K562 (cell line): Measurements from ENCODE around the gene ZMIZ1. TPM values are rescaled to one million over a fixed set of nuclear protein-coding genes. Genes with fewer than 3 reads are reported as not detected.

ENCODE experiments used
- ATAC-seq: fragments of 200-7000 bp; cut with Tn5 transposase; 3 replicates; pipeline ENCODE4 v1.9.1; 2020; ENCODE audit warnings: moderate library complexity
- BruUV-seq: library from RNA; stranded (reverse); fragments of 400-500 nt; replicated peaks from 2 replicates; lab custom pipeline; 2021; lab: Mats Ljungman, UMichigan
- CTCF ChIA-PET: fragments of 300-600 bp; formaldehyde crosslinking; extraction: SDS; loops from one replicate; lab custom pipeline; 2021; ENCODE audit warnings: low intra/inter-chr PET ratio; lab: Yijun Ruan, JAX
- POLR2A ChIA-PET: fragments of 300-600, 350-650 bp; sonication (Branson Sonifier 250); formaldehyde crosslinking; extraction: SDS; loops from one replicate; lab custom pipeline; 2021; ENCODE audit warnings: antibody characterized with exemption, inconsistent platforms; lab: Yijun Ruan, JAX
- DNase-seq, 4 experiments: peaks; one replicate each; pipeline versions ENCODE4 v3.0.0 to v3.0.0-alpha.2; 2011 to 2018; ENCODE audit warnings: low spot score in 3 of 4, mixed read lengths in 3 of 4; ENCODE audit errors: extremely low read depth in 1 of 4
- FAIRE-seq: peaks from 2 replicates; lab custom pipeline; 2011; peaks lifted over from hg19 to GRCh38; lab: Jason Lieb, UNC
- H2AFZ ChIP-seq: 2 replicates; pipeline ENCODE4 v1.6.0; 2011; ENCODE audit warnings: low read depth, low read length, control low read depth, inconsistent platforms
- H3K27ac ChIP-seq: fragments of 200-600 bp; 3 replicates; pipeline ENCODE4 v1.8.0; 2011; ENCODE audit warnings: low read depth, mild to moderate bottlenecking, control low read depth, inconsistent platforms, low read length, moderate library complexity, mixed read lengths; ENCODE audit errors: extremely low read depth
- H3K27me3 ChIP-seq, 2 experiments: fragments of 300-600 bp in 1 of 2; 2 replicates in 1 of 2; 3 replicates in 1 of 2; pipeline versions ENCODE4 v1.6.0 to v1.8.0; 2011; ENCODE audit warnings: inconsistent platforms in 2 of 2, low read length in 2 of 2, mild to moderate bottlenecking in 1 of 2, mixed read lengths in 1 of 2, moderate library complexity in 1 of 2; ENCODE audit not compliant: control insufficient read depth in 2 of 2, insufficient read depth in 2 of 2
- H3K36me3 ChIP-seq: fragments of 300-600 bp; 3 replicates; pipeline ENCODE4 v1.8.0; 2011; ENCODE audit warnings: mild to moderate bottlenecking, low read length, inconsistent platforms; ENCODE audit not compliant: control insufficient read depth, insufficient read depth
- H3K4me1 ChIP-seq, 2 experiments: fragments of 200-600 bp in 1 of 2; replicated peaks in 1 of 2; 2 replicates in 1 of 2; 3 replicates in 1 of 2; pipeline versions ENCODE4 v1.5.1 to v1.8.0; 2011; ENCODE audit warnings: inconsistent platforms in 2 of 2, low read length in 2 of 2, mild to moderate bottlenecking in 1 of 2, mixed read lengths in 1 of 2, moderate library complexity in 1 of 2; ENCODE audit not compliant: control insufficient read depth in 2 of 2, insufficient read depth in 2 of 2
- H3K4me2 ChIP-seq: 2 replicates; pipeline ENCODE4 v1.6.1; 2011; ENCODE audit warnings: low read length, control low read depth, inconsistent platforms, mixed read lengths; ENCODE audit not compliant: insufficient read depth
- H3K4me3 ChIP-seq: fragments of 200-600 bp; sonication (generic), shearing (Covaris generic); 2 replicates; pipeline ENCODE4 v1.5.1; 2016; ENCODE audit warnings: control low read depth, inconsistent platforms
- H3K79me2 ChIP-seq: fragments of 200-600 bp; 3 replicates; pipeline ENCODE4 v1.8.0; 2011; ENCODE audit warnings: low read length, inconsistent platforms; ENCODE audit not compliant: control insufficient read depth, insufficient read depth
- H3K9ac ChIP-seq, 2 experiments: 2 replicates each; pipeline versions ENCODE4 v1.6.0 to v1.6.1; 2011; ENCODE audit warnings: low read depth in 2 of 2, low read length in 2 of 2, control low read depth in 1 of 2, inconsistent platforms in 1 of 2, mild to moderate bottlenecking in 1 of 2, mixed read lengths in 1 of 2; ENCODE audit not compliant: insufficient read depth in 1 of 2
- H3K9me1 ChIP-seq: one replicate; pipeline ENCODE4 v1.6.0; 2011; ENCODE audit warnings: inconsistent platforms, mild to moderate bottlenecking, low read length, moderate library complexity; ENCODE audit not compliant: control insufficient read depth, insufficient read depth
- H3K9me3 ChIP-seq: replicated peaks from 2 replicates; pipeline ENCODE4 v1.5.1; 2011; ENCODE audit warnings: low read depth, low read length, inconsistent platforms; ENCODE audit not compliant: control insufficient read depth, insufficient read depth
- H4K20me1 ChIP-seq: replicated peaks from 2 replicates; pipeline ENCODE4 v1.6.1; 2011; ENCODE audit warnings: low read length, inconsistent platforms, mixed read lengths; ENCODE audit not compliant: control insufficient read depth, insufficient read depth
- BCL6 ChIP-seq: fragments of 250-450 bp; sonication (Bioruptor Pico); IDR thresholded peaks from 2 replicates; pipeline ENCODE4 v1.4.0; 2020
- CEBPB ChIP-seq: fragments of 450-650 bp; IDR thresholded peaks from 2 replicates; pipeline ENCODE4 v1.6.1; 2016; ENCODE audit warnings: missing genetic modification characterization, missing compliant biosample characterization
- CEBPG ChIP-seq, 3 experiments: fragments of 200-800 bp in 1 of 3; sonication (Bioruptor generic) in 1 of 3; sonication (generic) in 1 of 3; formaldehyde crosslinking in 1 of 3; IDR thresholded peaks in 2 of 3; conservative IDR thresholded peaks in 1 of 3; 2 replicates each; pipeline versions ENCODE4 v1.6.1 to v1.8.0; 2016 to 2022; ENCODE audit warnings: missing compliant biosample characterization in 2 of 3, missing genetic modification characterization in 2 of 3, mild to moderate bottlenecking in 1 of 3, missing genetic modification reagents in 1 of 3
- EZH2 ChIP-seq: IDR thresholded peaks from 2 replicates; pipeline ENCODE4 v1.6.1; 2012; ENCODE audit warnings: low read depth, mild to moderate bottlenecking, inconsistent platforms, low read length, borderline replicate concordance
- JUN ChIP-seq, 2 experiments: sonication (generic) in 1 of 2; formaldehyde crosslinking in 1 of 2; IDR thresholded peaks; 2 replicates each; pipeline versions ENCODE4 v1.6.1 to v1.8.0; 2012 to 2022; ENCODE audit warnings: borderline replicate concordance in 2 of 2, mild to moderate bottlenecking in 2 of 2, improper control_type of control experiment in 1 of 2, low read depth in 1 of 2, low read length in 1 of 2, missing genetic modification reagents in 1 of 2
- MCM5 ChIP-seq: fragments of 450-650 bp; IDR thresholded peaks from 2 replicates; pipeline ENCODE4 v1.6.1; 2016; ENCODE audit warnings: low read depth
- MECOM ChIP-seq: fragments of 250-450 bp; sonication (Bioruptor Pico); IDR thresholded peaks from 2 replicates; pipeline ENCODE4 v1.8.0; 2022; ENCODE audit warnings: inconsistent platforms
- NCOA1 ChIP-seq: fragments of 450-650 bp; IDR thresholded peaks from 2 replicates; pipeline ENCODE4 v1.6.1; 2016; ENCODE audit warnings: low read depth
- PHB ChIP-seq: fragments of 250-450 bp; sonication (Bioruptor Pico); IDR thresholded peaks from 2 replicates; pipeline ENCODE4 v1.5.0; 2021
- PHF20 ChIP-seq: fragments of 450-650 bp; IDR thresholded peaks from 2 replicates; pipeline ENCODE4 v1.6.1; 2018; ENCODE audit not compliant: partially characterized antibody
- POU5F1 ChIP-seq: fragments of 150-350 bp; IDR thresholded peaks from 2 replicates; pipeline ENCODE4 v1.6.1; 2014; ENCODE audit warnings: borderline replicate concordance, low read length, low read depth, mild to moderate bottlenecking; ENCODE audit not compliant: partially characterized antibody
- RFX5 ChIP-seq: IDR thresholded peaks from 2 replicates; pipeline ENCODE4 v1.6.1; 2011; ENCODE audit warnings: low read depth, mild to moderate bottlenecking, improper control_type of control experiment, low read length
- SMARCA5 ChIP-seq: fragments of 450-650 bp; IDR thresholded peaks from 2 replicates; pipeline ENCODE4 v1.6.1; 2016
- STAT5A ChIP-seq: IDR thresholded peaks from 2 replicates; pipeline ENCODE4 v1.6.1; 2012; ENCODE audit warnings: low read length, inconsistent platforms, borderline replicate concordance
- TRIM24 ChIP-seq, 2 experiments: fragments of 450-650 bp; IDR thresholded peaks; 2 replicates each; pipeline ENCODE4 v1.6.1; 2016
- ZBTB7A ChIP-seq: IDR thresholded peaks from 2 replicates; pipeline ENCODE4 v1.6.1; 2011; ENCODE audit warnings: low read depth, mild to moderate bottlenecking, low read length, moderate library complexity, borderline replicate concordance; ENCODE audit not compliant: control insufficient read depth
- ZNF197 ChIP-seq: fragments of 200-800 bp; sonication (Bioruptor generic); IDR thresholded peaks from 2 replicates; pipeline ENCODE4 v1.6.1; 2016; ENCODE audit warnings: low read depth, missing genetic modification characterization, missing compliant biosample characterization
- ZNF23 ChIP-seq: fragments of 250-450 bp; sonication (Bioruptor Pico); IDR thresholded peaks from 2 replicates; pipeline ENCODE4 v1.4.0; 2020; ENCODE audit warnings: mild to moderate bottlenecking
- ZNF507 ChIP-seq: conservative IDR thresholded peaks from 2 replicates; pipeline ENCODE4 v1.6.1; 2017; ENCODE audit warnings: missing genetic modification characterization, missing compliant biosample characterization
- ZNF766 ChIP-seq: fragments of 200-800 bp; sonication (Bioruptor generic); conservative IDR thresholded peaks from 2 replicates; pipeline ENCODE4 v1.6.1; 2016; ENCODE audit warnings: missing genetic modification characterization, missing compliant biosample characterization
- WGBS: fragments of 100-300 bp; shearing (Covaris generic); methylation state at CpG from one replicate; pipeline ENCODE4 v1.1.6; 2016; ENCODE audit warnings: low coverage, mixed read lengths; ENCODE audit not compliant: insufficient coverage; ENCODE audit errors: missing lambda C conversion rate; 5-methylcytosine and 5-hydroxymethylcytosine counted together
- in situ Hi-C: fragments of 300-500 bp; cut with MboI; formaldehyde crosslinking; loops from 4 replicates; pipeline ENCODE4 v1.15.0; 2018; ENCODE audit warnings: inconsistent platforms, mixed read lengths
- intact Hi-C: fragments of 100-400 bp; cut with micrococcal nuclease; formaldehyde crosslinking; loops from 2 replicates; pipeline ENCODE4 v1.14.2; 2022
- polyA plus RNA-seq, 8 experiments: library from polyadenylated mRNA; depleted of rRNA in 4 of 8; stranded (reverse) in 5 of 8; unstranded in 3 of 8; fragments of >200 nt; fragmentation: Nextera tagmentation in 2 of 8; fragmentation: Illumina TruSeq in 1 of 8; extraction: Ambion mirVana in 2 of 8; extraction: Trizol in 1 of 8; gene quantifications; 2 replicates each; pipeline versions ENCODE4 v1.2.1 to v1.2.3, GENCODE V29; 2011 to 2014; ENCODE audit warnings: inconsistent platforms in 1 of 8, missing spikeins in 1 of 8
- total RNA-seq, 7 experiments: library from RNA; depleted of rRNA in 6 of 7; stranded (reverse); fragments of >200 nt in 6 of 7; fragmentation: Illumina TruSeq in 2 of 7; extraction: Trizol in 2 of 7; gene quantifications; 2 replicates each; pipeline versions ENCODE4 v1.2.1 to v1.2.3, GENCODE V29; 2011 to 2021; ENCODE audit warnings: low replicate concordance in 1 of 7
- TF ChIP-seq, protein P1 (sequence below): IDR thresholded peaks from 2 replicates; pipeline ENCODE4 v1.6.1; 2016; ENCODE audit warnings: missing genetic modification characterization, missing compliant biosample characterization

The ZMIZ1 gene
- total and polyA plus RNA-seq, 9 of the 15 experiments (the other 6 are each of a cell fraction or from before 2014, with no cell fraction given): 1.0 to 37.3 (median 4.3) TPM

DNA sequence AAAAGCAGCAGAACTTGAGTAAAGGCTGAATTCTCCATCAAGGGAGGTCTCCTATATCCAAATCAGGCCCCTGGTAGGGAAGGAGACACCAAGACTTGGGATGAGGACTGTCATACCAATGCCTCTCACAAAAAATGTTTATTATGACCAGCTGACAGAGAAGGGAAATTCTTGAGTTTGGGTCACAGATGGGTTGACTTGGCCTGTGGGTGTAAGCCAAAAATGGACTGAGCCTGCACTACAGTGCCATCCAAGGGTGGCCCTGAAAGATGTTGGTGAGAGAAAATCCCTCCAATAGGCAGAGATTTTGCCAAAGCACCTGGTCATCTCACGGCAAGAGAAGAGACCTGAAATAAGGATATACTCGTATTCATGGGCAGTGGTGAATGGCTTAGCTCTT is 251.6 kb downstream of the ZMIZ1 start (continued):
- no peak for TF ChIP-seq EZH2
- no peak for TF ChIP-seq MECOM (CRISPR knock-in tag)
- no peak for TF ChIP-seq MCM5
- TF ChIP-seq NCOA1: no peak
- no peak for TF ChIP-seq POU5F1
- TF ChIP-seq PHB: no peak

DNA sequence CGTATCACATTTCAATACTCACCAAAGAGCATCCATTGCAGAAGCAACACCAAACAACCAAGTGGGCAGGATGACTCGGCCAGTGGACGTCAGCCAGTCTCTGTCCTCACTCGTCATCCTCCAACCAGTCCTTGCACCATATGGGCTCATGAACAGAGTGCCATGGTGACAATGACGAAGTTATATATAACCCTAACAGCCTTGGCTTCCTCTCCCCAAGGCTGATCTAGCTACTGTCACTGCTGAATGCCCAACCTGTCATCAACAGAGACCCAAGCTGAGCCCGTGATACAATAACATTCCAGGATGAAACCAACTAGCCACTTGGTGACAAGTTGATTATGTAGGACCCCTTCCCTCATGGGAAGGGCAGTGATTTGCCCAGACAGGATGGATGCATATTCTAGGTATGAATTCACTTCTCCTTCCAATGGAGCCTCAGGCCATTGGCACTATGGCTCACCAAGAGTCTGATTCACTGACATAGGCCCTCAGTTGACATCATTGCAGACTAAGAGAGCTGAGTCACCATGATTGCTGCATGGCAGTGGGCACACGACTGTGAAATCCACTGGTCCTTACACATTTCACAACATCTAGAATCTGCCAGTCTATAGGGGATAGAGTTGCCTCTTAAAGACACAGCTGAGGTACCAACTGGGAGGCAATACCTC is 252.2 kb downstream of the ZMIZ1 start:
- Histone ChIP-seq H3K4me1 (peaks cover 13 to 21% of the 10 kb centered on the region in 2 experiments), H3K27ac (no peak overlapping the region), H2AFZ (no peak overlapping the region), H3K9ac (no peak overlapping the region), H3K79me2 (no peaks in the 10 kb centered on the region), H3K9me3 (no peaks in the 10 kb centered on the region), H3K27me3 (peaks cover 3 to 46% of the 10 kb centered on the region in 2 experiments), H3K4me2 (no peak overlapping the region), H3K4me3 (no peak overlapping the region), H3K9me1 (peaks cover 6% of the 10 kb centered on the region), H3K36me3 (no peaks in the 10 kb centered on the region), H4K20me1 (0 out of 2 replicates have a peak, but pooled peaks cover 4% of the 10 kb centered on the region)
- POLR2A ChIA-PET: interaction anchor here (0.9 to 1.4 kb wide), 2 partner anchors 9 to 23 kb away, joined by 5 to 6 read pairs; no protein-coding TSS in a partner anchor
- DNase-seq (no peak), ATAC-seq (no peak), FAIRE-seq (no peak)
- in situ Hi-C loops: no loop called here
- CTCF ChIA-PET: no interaction called here
- BruUV-seq: no TSS peak
- 4% methylated on average over 7 of the region's 7 CpGs for WGBS
- intact Hi-C loops: no loop called here
- no peak for TF ChIP-seq SMARCA5
- no peak for TF ChIP-seq ZBTB7A
- TF ChIP-seq CEBPG (CRISPR knock-in tag; IDR thresholded peaks at IDR 0.05): no peak
- TF ChIP-seq CEBPG (tag; conservative IDR thresholded peaks at IDR 0.05 in 1 of 2, IDR thresholded peaks at IDR 0.05 in 1 of 2): 0 out of 4 replicates have a peak, but pooled peaks have one; percentile 13 to 37
- TF ChIP-seq, protein P1, sequence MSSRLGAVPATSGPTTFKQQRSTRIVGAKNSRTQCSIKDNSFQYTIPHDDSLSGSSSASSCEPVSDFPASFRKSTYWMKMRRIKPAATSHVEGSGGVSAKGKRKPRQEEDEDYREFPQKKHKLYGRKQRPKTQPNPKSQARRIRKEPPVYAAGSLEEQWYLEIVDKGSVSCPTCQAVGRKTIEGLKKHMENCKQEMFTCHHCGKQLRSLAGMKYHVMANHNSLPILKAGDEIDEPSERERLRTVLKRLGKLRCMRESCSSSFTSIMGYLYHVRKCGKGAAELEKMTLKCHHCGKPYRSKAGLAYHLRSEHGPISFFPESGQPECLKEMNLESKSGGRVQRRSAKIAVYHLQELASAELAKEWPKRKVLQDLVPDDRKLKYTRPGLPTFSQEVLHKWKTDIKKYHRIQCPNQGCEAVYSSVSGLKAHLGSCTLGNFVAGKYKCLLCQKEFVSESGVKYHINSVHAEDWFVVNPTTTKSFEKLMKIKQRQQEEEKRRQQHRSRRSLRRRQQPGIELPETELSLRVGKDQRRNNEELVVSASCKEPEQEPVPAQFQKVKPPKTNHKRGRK (tag): no peak
- TF ChIP-seq ZNF766: no peak
- TF ChIP-seq ZNF23 (CRISPR knock-in tag): no peak
- TF ChIP-seq TRIM24 (IDR thresholded peaks at IDR 0.05): peak in 1 of 2 experiments; percentile 50; a peak in 1 of 4 replicates
- no peak for TF ChIP-seq RFX5
- no peak for TF ChIP-seq STAT5A
- no peak for TF ChIP-seq PHF20
- TF ChIP-seq ZNF507 (tag): no peak
- TF ChIP-seq JUN (IDR thresholded peaks at IDR 0.05; ENCODE audit: borderline replicate concordance, low read depth, low read length): peak; percentile 20; the same call in 1 of the 2 replicates
- no peak for TF ChIP-seq JUN (CRISPR knock-in tag; IDR thresholded peaks at IDR 0.05; ENCODE audit: borderline replicate concordance)
- TF ChIP-seq BCL6: no peak
- TF ChIP-seq CEBPB (tag): 0 out of 2 replicates have a peak, but pooled peaks have one; percentile 13
- TF ChIP-seq ZNF197 (CRISPR knock-in tag): no peak
